ENCODE results near the gene ANKS3. TPM values are rescaled to one million over a fixed set of nuclear protein-coding genes. Genes with fewer than 3 reads are reported as not detected.

The ANKS3 gene
- total and polyA plus RNA-seq, 2 of the 8 experiments (the other 6 are each of a cell fraction or from before 2014, with no cell fraction given): 15.5 to 23.9 TPM

- no peaks in the 10 kb centered on the region for H3K79me1 ChIP-seq (ENCODE audit: low read depth, low read length)
- H4K8ac ChIP-seq (ENCODE audit: extremely low read depth, insufficient read depth, low read length): no peak overlapping the region; the same call in 1 of the 2 replicates
- peak overlapping the region; percentile 40; the same call in 1 of the 2 replicates for H2BK12ac ChIP-seq (ENCODE audit: low read depth, low read length)
- H3K23ac ChIP-seq (ENCODE audit: insufficient read length): no peak overlapping the region
- H3K4ac ChIP-seq (replicated peaks; ENCODE audit: insufficient read length, low read depth, low read length): peak overlapping the region; percentile 21
- no peaks in the 10 kb centered on the region for H3K23me2 ChIP-seq (ENCODE audit: low read depth, low read length)
- no peaks in the 10 kb centered on the region for H4K20me1 ChIP-seq (replicated peaks in 1 of 2; ENCODE audit: control insufficient read depth in 1 of 2, insufficient read depth in 2 of 2, low read length in 2 of 2)
- no peak overlapping the region for H4K5ac ChIP-seq (ENCODE audit: insufficient read length, low read depth, low read length)
- H3K18ac ChIP-seq (ENCODE audit: extremely low read depth, low read length): no peak overlapping the region; the same call in 1 of the 2 replicates
- no peak overlapping the region for H3K9ac ChIP-seq (replicated peaks in 1 of 4; ENCODE audit: extremely low read depth in 1 of 4, low read depth in 3 of 4, low read length in 3 of 4)
- no peak for FAIRE-seq
- peak overlapping the region in 1 of 2 experiments; percentile 37; a peak in 2 of 4 replicates for H3K4me2 ChIP-seq (ENCODE audit: insufficient read depth in 1 of 2, low read depth in 2 of 2, low read length in 2 of 2)
- no peaks in the 10 kb centered on the region for H3K27me3 ChIP-seq (replicated peaks in 1 of 4; ENCODE audit: control insufficient read depth in 3 of 4, extremely low read depth in 1 of 4, insufficient read depth in 3 of 4, low read length in 3 of 4)
- no peak overlapping the region for H3K4me3 ChIP-seq (ENCODE audit: extremely low read depth in 1 of 4, insufficient read depth in 2 of 4, low read depth in 3 of 4, low read length in 4 of 4)
- DNase-seq (ENCODE audit: low read depth in 1 of 2, low spot score in 2 of 2): no peak
- H4K91ac ChIP-seq (replicated peaks; ENCODE audit: insufficient read length, low read length): no peak overlapping the region
- H3K27ac ChIP-seq (ENCODE audit: low read depth, low read length): no peak overlapping the region
- H3K4me1 ChIP-seq (replicated peaks in 1 of 4; ENCODE audit: control insufficient read depth in 3 of 4, insufficient read depth in 4 of 4, low read length in 3 of 4): peaks cover 4 to 9% (median 6%) of the 10 kb centered on the region in 4 experiments
- no peaks in the 10 kb centered on the region for H3K79me2 ChIP-seq (ENCODE audit: control insufficient read depth in 1 of 2, insufficient read depth in 2 of 2, low read length in 2 of 2)
- no peak overlapping the region for H2BK120ac ChIP-seq (replicated peaks; ENCODE audit: low read depth, low read length)
- no peaks in the 10 kb centered on the region for H3K36me3 ChIP-seq (ENCODE audit: control insufficient read depth in 2 of 4, insufficient read depth in 4 of 4, low read length in 3 of 4)
- no peak overlapping the region for H3K56ac ChIP-seq (replicated peaks; ENCODE audit: insufficient read length, low read depth, low read length)
- peak overlapping the region; percentile 44; the same call in 1 of the 2 replicates for H2BK5ac ChIP-seq (ENCODE audit: low read depth, low read length)
- peak overlapping the region; percentile 88 for H2BK15ac ChIP-seq (ENCODE audit: low read length)
- no peak overlapping the region for H3K14ac ChIP-seq (ENCODE audit: insufficient read length)
- WGBS, 2 experiments (ENCODE audit: extremely low coverage in 1 of 2, insufficient coverage in 1 of 2, insufficient read length in 1 of 2, insufficient replicate concordance in 2 of 2, low coverage in 1 of 2, low lambda C conversion rate in 2 of 2, missing lambda C conversion rate in 1 of 2): 67% methylated on average over 14 of the region's 14 CpGs; no CpG with 5 or more reads in 1 of the 2 experiments
- POLR2A ChIA-PET (ENCODE audit: partially characterized antibody): interaction anchor here (0.7 to 3.1 kb wide), 2 partner anchors 9 to 150 kb away, joined by 3 to 12 read pairs; partner anchors contain the start of genes ANKS3 and DNAAF8
- no peak overlapping the region for H2AK5ac ChIP-seq (ENCODE audit: low read depth, low read length)
- TF ChIP-seq JUN (IDR thresholded peaks at IDR 0.05; ENCODE audit: low read depth, low read length) (no peak), SRF (IDR thresholded peaks at IDR 0.05; ENCODE audit: low read depth, low read length) (no peak), SP4 (IDR thresholded peaks at IDR 0.05; ENCODE audit: low read length) (no peak), TAF1 (IDR thresholded peaks at IDR 0.05; ENCODE audit: low read depth, low read length) (no peak), SIN3A (conservative IDR thresholded peaks at IDR 0.05 in 1 of 2, IDR thresholded peaks at IDR 0.05 in 1 of 2; ENCODE audit: low read depth in 1 of 2, low read length in 2 of 2) (no peak), TBP (IDR thresholded peaks at IDR 0.05; ENCODE audit: low read depth, low read length) (no peak), RAD21 (IDR thresholded peaks at IDR 0.05 in 1 of 2, conservative IDR thresholded peaks at IDR 0.05 in 1 of 2; ENCODE audit: low read depth in 2 of 2, low read length in 2 of 2) (no peak), HDAC2 (IDR thresholded peaks at IDR 0.05; ENCODE audit: borderline replicate concordance in 1 of 2, low read depth in 2 of 2, low read length in 2 of 2) (no peak)
- no peaks in the 10 kb centered on the region for H3K9me3 ChIP-seq (ENCODE audit: insufficient read depth in 2 of 2, low read depth in 1 of 2, low read length in 1 of 2)
- no peak overlapping the region for H2AFZ ChIP-seq (ENCODE audit: low read length)
- CTCF ChIA-PET (ENCODE audit: partially characterized antibody): interaction anchor here (1.1 to 1.8 kb wide), 2 partner anchors 17 to 60 kb away, joined by 3 read pairs; no protein-coding TSS in a partner anchor
- no peak overlapping the region for H2BK20ac ChIP-seq (ENCODE audit: low read length)
These were observed 9.3 kb upstream of the ANKS3 start for GRCh38 chr16:4743226-4743878.

All from H1 (cell line).